Osteoblast (primary cell): ENCODE results near the gene KIRREL3. TPM values are rescaled to one million over a fixed set of nuclear protein-coding genes. Genes with fewer than 3 reads are reported as not detected.
A peak's percentile ranks its signal among the peaks of the same experiment; 100 is the strongest.

Experiments used
- DNase-seq: peaks from one replicate; pipeline ENCODE4 v3.0.0; 2011; ENCODE audit warnings: low spot score, mixed read lengths; ENCODE audit not compliant: insufficient read length; ENCODE audit errors: missing footprints
- H2AFZ ChIP-seq: 2 replicates; pipeline ENCODE4 v1.6.0; 2011; ENCODE audit warnings: mild to moderate bottlenecking, low read length
- H3K27ac ChIP-seq: 2 replicates; pipeline ENCODE4 v1.5.1; 2011; ENCODE audit warnings: mild to moderate bottlenecking, low read depth, low read length, moderate library complexity
- H3K27me3 ChIP-seq: 2 replicates; pipeline ENCODE4 v1.6.0; 2012; ENCODE audit warnings: mild to moderate bottlenecking, control low read depth, inconsistent platforms, low read length, moderate library complexity; ENCODE audit not compliant: insufficient read depth
- H3K36me3 ChIP-seq: 2 replicates; pipeline ENCODE4 v1.5.1; 2011; ENCODE audit warnings: mild to moderate bottlenecking, low read length, control low read depth, moderate library complexity; ENCODE audit not compliant: insufficient read depth
- H3K4me1 ChIP-seq: 2 replicates; pipeline ENCODE4 v1.5.1; 2011; ENCODE audit warnings: mild to moderate bottlenecking, low read length, control low read depth, moderate library complexity; ENCODE audit not compliant: insufficient read depth
- H3K4me2 ChIP-seq: 2 replicates; pipeline ENCODE4 v1.6.0; 2011; ENCODE audit warnings: mild to moderate bottlenecking, low read length; ENCODE audit not compliant: insufficient read depth
- H3K4me3 ChIP-seq: fragments of 200-600 bp; sonication (generic); 3 replicates; pipeline ENCODE4 v1.5.1; 2012; ENCODE audit warnings: mild to moderate bottlenecking, low read length, inconsistent platforms; ENCODE audit not compliant: insufficient read depth
- H3K79me2 ChIP-seq: 2 replicates; pipeline ENCODE4 v1.6.0; 2012; ENCODE audit warnings: mild to moderate bottlenecking, low read length, control low read depth, inconsistent platforms; ENCODE audit not compliant: insufficient read depth
- H3K9me3 ChIP-seq: 2 replicates; pipeline ENCODE4 v1.5.1; 2011; ENCODE audit warnings: low read depth, low read length, control low read depth
- H4K20me1 ChIP-seq: 2 replicates; pipeline ENCODE4 v1.6.0; 2012; ENCODE audit warnings: mild to moderate bottlenecking, low read length, control low read depth; ENCODE audit not compliant: insufficient read depth
- total RNA-seq: library from RNA; depleted of rRNA; stranded (reverse); fragments of >200 nt; gene quantifications from 2 replicates; pipeline ENCODE4 v1.2.3, GENCODE V29; 2012
- TF ChIP-seq, protein P1 (sequence below): IDR thresholded peaks from 2 replicates; pipeline ENCODE4 v1.5.1; 2011; ENCODE audit warnings: mild to moderate bottlenecking, low read depth, low read length, moderate library complexity; ENCODE audit errors: extremely low read depth

KIRREL3 gene
- total RNA-seq, 1 donor, result 3.6 TPM

GRCh38 chr11:127042445-127042844 lies 41.9 kb upstream of the KIRREL3 start:
- H3K4me1 ChIP-seq, result no peaks in the 10 kb centered on the region
- peak; percentile 79 for DNase-seq
- H3K79me2 ChIP-seq, result no peaks in the 10 kb centered on the region
- no peak overlapping the region for H3K27ac ChIP-seq
- H3K4me3 ChIP-seq, result no peak overlapping the region
- H3K4me2 ChIP-seq, result no peak overlapping the region
- no peak overlapping the region for H2AFZ ChIP-seq
- peaks cover 10% of the 10 kb centered on the region for H3K27me3 ChIP-seq
- TF ChIP-seq, protein P1, sequence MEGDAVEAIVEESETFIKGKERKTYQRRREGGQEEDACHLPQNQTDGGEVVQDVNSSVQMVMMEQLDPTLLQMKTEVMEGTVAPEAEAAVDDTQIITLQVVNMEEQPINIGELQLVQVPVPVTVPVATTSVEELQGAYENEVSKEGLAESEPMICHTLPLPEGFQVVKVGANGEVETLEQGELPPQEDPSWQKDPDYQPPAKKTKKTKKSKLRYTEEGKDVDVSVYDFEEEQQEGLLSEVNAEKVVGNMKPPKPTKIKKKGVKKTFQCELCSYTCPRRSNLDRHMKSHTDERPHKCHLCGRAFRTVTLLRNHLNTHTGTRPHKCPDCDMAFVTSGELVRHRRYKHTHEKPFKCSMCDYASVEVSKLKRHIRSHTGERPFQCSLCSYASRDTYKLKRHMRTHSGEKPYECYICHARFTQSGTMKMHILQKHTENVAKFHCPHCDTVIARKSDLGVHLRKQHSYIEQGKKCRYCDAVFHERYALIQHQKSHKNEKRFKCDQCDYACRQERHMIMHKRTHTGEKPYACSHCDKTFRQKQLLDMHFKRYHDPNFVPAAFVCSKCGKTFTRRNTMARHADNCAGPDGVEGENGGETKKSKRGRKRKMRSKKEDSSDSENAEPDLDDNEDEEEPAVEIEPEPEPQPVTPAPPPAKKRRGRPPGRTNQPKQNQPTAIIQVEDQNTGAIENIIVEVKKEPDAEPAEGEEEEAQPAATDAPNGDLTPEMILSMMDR, result no peak
- no peaks in the 10 kb centered on the region for H4K20me1 ChIP-seq
- H3K36me3 ChIP-seq, result no peaks in the 10 kb centered on the region
- H3K9me3 ChIP-seq, result no peaks in the 10 kb centered on the region

DNA sequence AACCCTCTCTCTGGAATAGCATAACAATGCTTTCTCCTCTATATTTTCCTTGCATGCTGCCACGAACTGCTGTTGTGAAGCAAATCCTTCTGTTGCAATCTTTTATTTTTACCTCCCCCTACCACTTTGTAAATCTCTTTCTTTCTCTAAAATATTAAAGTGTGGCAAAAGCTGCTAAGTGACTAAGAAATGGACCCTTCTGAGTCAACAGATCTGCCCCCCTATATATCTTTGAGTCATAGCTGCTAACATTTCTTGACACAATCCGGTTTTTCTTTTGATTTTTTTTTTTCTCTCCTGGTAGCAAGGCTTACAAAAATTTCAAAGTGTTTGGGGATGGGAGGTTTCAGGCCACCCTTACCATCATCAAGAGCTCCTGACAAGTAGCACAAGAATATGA lies 39.0 kb upstream of the KIRREL3 start:
- H3K4me1 ChIP-seq, result no peaks in the 10 kb centered on the region
- H2AFZ ChIP-seq, result no peak overlapping the region
- no peak overlapping the region for H3K27ac ChIP-seq
- peaks cover 10% of the 10 kb centered on the region for H3K27me3 ChIP-seq
- no peaks in the 10 kb centered on the region for H3K9me3 ChIP-seq
- no peaks in the 10 kb centered on the region for H4K20me1 ChIP-seq
- no peaks in the 10 kb centered on the region for H3K79me2 ChIP-seq
- H3K4me2 ChIP-seq, result no peak overlapping the region
- TF ChIP-seq, protein P1, result no peak
- no peaks in the 10 kb centered on the region for H3K36me3 ChIP-seq
- no peak overlapping the region for H3K4me3 ChIP-seq
- peak; percentile 31 for DNase-seq

DNA sequence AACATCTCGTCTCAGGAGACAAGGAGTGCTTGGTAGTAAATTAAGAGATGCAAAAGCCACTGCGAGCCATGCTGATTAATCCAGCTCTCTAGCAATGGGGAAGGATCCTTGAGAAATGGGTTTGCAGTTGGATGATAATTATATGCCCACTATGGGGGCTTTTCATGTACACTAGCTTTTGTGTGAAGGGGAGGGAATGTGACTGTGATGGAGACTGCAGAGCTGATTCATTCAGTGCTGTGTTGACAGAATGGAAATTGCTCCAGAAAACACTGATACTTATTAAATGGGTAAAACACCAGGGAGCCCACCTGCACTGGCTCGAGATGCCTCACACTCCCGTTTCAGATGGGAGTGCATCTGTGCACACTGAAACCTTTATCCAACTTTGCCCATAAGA lies 37.0 kb upstream of the KIRREL3 start:
- Histone ChIP-seq H3K4me2 (no peak overlapping the region), H2AFZ (no peak overlapping the region), H3K79me2 (no peaks in the 10 kb centered on the region), H3K4me3 (no peak overlapping the region), H3K27me3 (peaks cover 14% of the 10 kb centered on the region), H3K4me1 (no peaks in the 10 kb centered on the region), H3K9me3 (no peaks in the 10 kb centered on the region), H3K36me3 (no peaks in the 10 kb centered on the region), H3K27ac (no peak overlapping the region), H4K20me1 (no peaks in the 10 kb centered on the region)
- DNase-seq, result no peak
- TF ChIP-seq, protein P1, result no peak

- DNase-seq, result no peak
- Histone ChIP-seq H3K4me2 (no peak overlapping the region), H3K9me3 (no peaks in the 10 kb centered on the region), H3K27me3 (peaks cover 14% of the 10 kb centered on the region), H3K4me3 (no peak overlapping the region), H3K36me3 (no peaks in the 10 kb centered on the region), H2AFZ (no peak overlapping the region), H4K20me1 (no peaks in the 10 kb centered on the region), H3K27ac (no peak overlapping the region), H3K79me2 (no peaks in the 10 kb centered on the region), H3K4me1 (no peaks in the 10 kb centered on the region)
- TF ChIP-seq, protein P1, result no peak
These were observed 36.4 kb upstream of the KIRREL3 start for GRCh38 chr11:127037001-127037400.
